GM23338 (cell line): ENCODE results near the gene PICK1. TPM values are rescaled to one million over a fixed set of nuclear protein-coding genes. Genes with fewer than 3 reads are reported as not detected.

Source experiments
- ATAC-seq: fragments of 200-7000 bp; cut with Tn5 transposase; 3 replicates; pipeline ENCODE4 v1.9.1; 2020
- DNase-seq: peaks from one replicate; pipeline ENCODE4 v3.0.0-alpha.2; 2015; ENCODE audit warnings: low spot score
- H2AFZ ChIP-seq: fragments of 200-600 bp; sonication (generic); 2 replicates; pipeline ENCODE4 v1.8.0; 2016; ENCODE audit warnings: antibody characterized with exemption, mild to moderate bottlenecking, moderate library complexity
- H3F3A ChIP-seq: fragments of 200-600 bp; sonication (generic); replicated peaks from 2 replicates; pipeline ENCODE4 v1.8.0; 2017; ENCODE audit warnings: antibody characterized with exemption, mixed run types, low read depth
- H3K27ac ChIP-seq: fragments of 200-600 bp; sonication (generic); 2 replicates; pipeline ENCODE4 v1.6.1; 2016; ENCODE audit warnings: low read depth
- H3K27me3 ChIP-seq: fragments of 200-600 bp; sonication (generic); 2 replicates; pipeline ENCODE4 v1.8.0; 2016; ENCODE audit warnings: mild to moderate bottlenecking, mixed run types, moderate library complexity; ENCODE audit not compliant: insufficient read depth
- H3K36me3 ChIP-seq: fragments of 200-600 bp; sonication (generic); 2 replicates; pipeline ENCODE4 v1.8.0; 2016; ENCODE audit warnings: mild to moderate bottlenecking; ENCODE audit not compliant: insufficient read depth
- H3K4me1 ChIP-seq: fragments of 200-600 bp; sonication (generic); 2 replicates; pipeline ENCODE4 v1.8.0; 2016; ENCODE audit warnings: mild to moderate bottlenecking, moderate library complexity; ENCODE audit not compliant: insufficient read depth
- H3K4me2 ChIP-seq: fragments of 200-600 bp; sonication (generic); 2 replicates; pipeline ENCODE4 v1.7.1; 2017; ENCODE audit warnings: mixed run types
- H3K4me3 ChIP-seq: fragments of 200-600 bp; sonication (generic); 2 replicates; pipeline ENCODE4 v1.6.1; 2016; ENCODE audit warnings: mixed run types
- H3K79me2 ChIP-seq: fragments of 200-600 bp; sonication (generic); replicated peaks from 2 replicates; pipeline ENCODE4 v1.8.0; 2017; ENCODE audit warnings: mild to moderate bottlenecking; ENCODE audit not compliant: insufficient read depth
- H3K9me2 ChIP-seq: fragments of 200-600 bp; sonication (generic); 2 replicates; pipeline ENCODE4 v1.8.0; 2017; ENCODE audit not compliant: insufficient read depth
- H4K20me1 ChIP-seq: fragments of 200-600 bp; sonication (generic); replicated peaks from 2 replicates; pipeline ENCODE4 v1.8.0; 2017; ENCODE audit warnings: mild to moderate bottlenecking; ENCODE audit not compliant: insufficient read depth
- H3K27ac Mint-ChIP-seq: 2 replicates; pipeline ENCODE4 v1.8.0; 2020; ENCODE audit warnings: inconsistent platforms, mild to moderate bottlenecking, moderate library complexity, mixed read lengths
- H3K27me3 Mint-ChIP-seq: 3 replicates; pipeline ENCODE4 v1.8.0; 2022; ENCODE audit warnings: low read depth, mild to moderate bottlenecking, moderate library complexity, mixed read lengths, inconsistent platforms; ENCODE audit not compliant: insufficient read depth, poor library complexity
- H3K36me3 Mint-ChIP-seq: 3 replicates; pipeline ENCODE4 v1.8.0; 2021; ENCODE audit warnings: low read depth, mild to moderate bottlenecking, inconsistent platforms, moderate library complexity, mixed read lengths
- H3K4me1 Mint-ChIP-seq: 3 replicates; pipeline ENCODE4 v1.8.0; 2020; ENCODE audit warnings: mild to moderate bottlenecking, inconsistent platforms, mixed read lengths
- H3K4me3 Mint-ChIP-seq: 3 replicates; pipeline ENCODE4 v1.8.0; 2021; ENCODE audit warnings: moderate library complexity, mild to moderate bottlenecking, inconsistent platforms, mixed read lengths
- H3K9me3 Mint-ChIP-seq: 3 replicates; pipeline ENCODE4 v1.8.0; 2020; ENCODE audit warnings: moderate library complexity, mild to moderate bottlenecking, inconsistent platforms, mixed read lengths
- CREB1 ChIP-seq: fragments of 250-450 bp; sonication (Bioruptor Pico); IDR thresholded peaks from 2 replicates; pipeline ENCODE4 v1.5.0; 2020; ENCODE audit warnings: low read depth, mild to moderate bottlenecking, moderate library complexity
- ETS1 ChIP-seq: IDR thresholded peaks from 2 replicates; pipeline ENCODE4 v1.6.1; 2016; ENCODE audit warnings: antibody characterized with exemption
- NANOG ChIP-seq: IDR thresholded peaks from 2 replicates; pipeline ENCODE4 v1.6.1; 2016; ENCODE audit warnings: antibody characterized with exemption, borderline replicate concordance
- polyA plus RNA-seq: library from polyadenylated mRNA; unstranded; fragments of >200 nt; fragmentation: Nextera tagmentation; extraction: Ambion mirVana; gene quantifications from 2 replicates; pipeline ENCODE4 v1.2.1, GENCODE V29; 2016
- total RNA-seq: library from RNA; depleted of rRNA; stranded (reverse); fragments of >200 nt; shearing (Covaris generic); gene quantifications from 2 replicates; pipeline ENCODE4 v1.2.3, GENCODE V29; 2014
- TF ChIP-seq, protein P1 (sequence below): fragments of 250-450 bp; sonication (Bioruptor Pico); IDR thresholded peaks from 2 replicates; pipeline ENCODE4 v1.5.0; 2020; ENCODE audit warnings: mild to moderate bottlenecking, moderate library complexity

Gene PICK1
- total and polyA plus RNA-seq, 2 experiments from 2014 or later = 15.9 to 28.3 TPM

- Histone ChIP-seq H3K27me3 (no peaks in the 10 kb centered on the region), H3K9me2 (no peaks in the 10 kb centered on the region), H3K27ac (no peak overlapping the region), H3K4me3 (no peak overlapping the region), H3K36me3 (no peaks in the 10 kb centered on the region), H3K4me2 (no peak overlapping the region), H3K4me1 (peaks cover 8% of the 10 kb centered on the region; the same call in 1 of the 2 replicates), H3K79me2 (no peaks in the 10 kb centered on the region), H3F3A (peaks cover 7% of the 10 kb centered on the region), H4K20me1 (no peaks in the 10 kb centered on the region), H2AFZ (no peak overlapping the region)
- peaks cover 5% of the 10 kb centered on the region; the same call in 2 of the 3 replicates for H3K9me3 Mint-ChIP-seq
- ATAC-seq = no peak
- TF ChIP-seq, protein P1, sequence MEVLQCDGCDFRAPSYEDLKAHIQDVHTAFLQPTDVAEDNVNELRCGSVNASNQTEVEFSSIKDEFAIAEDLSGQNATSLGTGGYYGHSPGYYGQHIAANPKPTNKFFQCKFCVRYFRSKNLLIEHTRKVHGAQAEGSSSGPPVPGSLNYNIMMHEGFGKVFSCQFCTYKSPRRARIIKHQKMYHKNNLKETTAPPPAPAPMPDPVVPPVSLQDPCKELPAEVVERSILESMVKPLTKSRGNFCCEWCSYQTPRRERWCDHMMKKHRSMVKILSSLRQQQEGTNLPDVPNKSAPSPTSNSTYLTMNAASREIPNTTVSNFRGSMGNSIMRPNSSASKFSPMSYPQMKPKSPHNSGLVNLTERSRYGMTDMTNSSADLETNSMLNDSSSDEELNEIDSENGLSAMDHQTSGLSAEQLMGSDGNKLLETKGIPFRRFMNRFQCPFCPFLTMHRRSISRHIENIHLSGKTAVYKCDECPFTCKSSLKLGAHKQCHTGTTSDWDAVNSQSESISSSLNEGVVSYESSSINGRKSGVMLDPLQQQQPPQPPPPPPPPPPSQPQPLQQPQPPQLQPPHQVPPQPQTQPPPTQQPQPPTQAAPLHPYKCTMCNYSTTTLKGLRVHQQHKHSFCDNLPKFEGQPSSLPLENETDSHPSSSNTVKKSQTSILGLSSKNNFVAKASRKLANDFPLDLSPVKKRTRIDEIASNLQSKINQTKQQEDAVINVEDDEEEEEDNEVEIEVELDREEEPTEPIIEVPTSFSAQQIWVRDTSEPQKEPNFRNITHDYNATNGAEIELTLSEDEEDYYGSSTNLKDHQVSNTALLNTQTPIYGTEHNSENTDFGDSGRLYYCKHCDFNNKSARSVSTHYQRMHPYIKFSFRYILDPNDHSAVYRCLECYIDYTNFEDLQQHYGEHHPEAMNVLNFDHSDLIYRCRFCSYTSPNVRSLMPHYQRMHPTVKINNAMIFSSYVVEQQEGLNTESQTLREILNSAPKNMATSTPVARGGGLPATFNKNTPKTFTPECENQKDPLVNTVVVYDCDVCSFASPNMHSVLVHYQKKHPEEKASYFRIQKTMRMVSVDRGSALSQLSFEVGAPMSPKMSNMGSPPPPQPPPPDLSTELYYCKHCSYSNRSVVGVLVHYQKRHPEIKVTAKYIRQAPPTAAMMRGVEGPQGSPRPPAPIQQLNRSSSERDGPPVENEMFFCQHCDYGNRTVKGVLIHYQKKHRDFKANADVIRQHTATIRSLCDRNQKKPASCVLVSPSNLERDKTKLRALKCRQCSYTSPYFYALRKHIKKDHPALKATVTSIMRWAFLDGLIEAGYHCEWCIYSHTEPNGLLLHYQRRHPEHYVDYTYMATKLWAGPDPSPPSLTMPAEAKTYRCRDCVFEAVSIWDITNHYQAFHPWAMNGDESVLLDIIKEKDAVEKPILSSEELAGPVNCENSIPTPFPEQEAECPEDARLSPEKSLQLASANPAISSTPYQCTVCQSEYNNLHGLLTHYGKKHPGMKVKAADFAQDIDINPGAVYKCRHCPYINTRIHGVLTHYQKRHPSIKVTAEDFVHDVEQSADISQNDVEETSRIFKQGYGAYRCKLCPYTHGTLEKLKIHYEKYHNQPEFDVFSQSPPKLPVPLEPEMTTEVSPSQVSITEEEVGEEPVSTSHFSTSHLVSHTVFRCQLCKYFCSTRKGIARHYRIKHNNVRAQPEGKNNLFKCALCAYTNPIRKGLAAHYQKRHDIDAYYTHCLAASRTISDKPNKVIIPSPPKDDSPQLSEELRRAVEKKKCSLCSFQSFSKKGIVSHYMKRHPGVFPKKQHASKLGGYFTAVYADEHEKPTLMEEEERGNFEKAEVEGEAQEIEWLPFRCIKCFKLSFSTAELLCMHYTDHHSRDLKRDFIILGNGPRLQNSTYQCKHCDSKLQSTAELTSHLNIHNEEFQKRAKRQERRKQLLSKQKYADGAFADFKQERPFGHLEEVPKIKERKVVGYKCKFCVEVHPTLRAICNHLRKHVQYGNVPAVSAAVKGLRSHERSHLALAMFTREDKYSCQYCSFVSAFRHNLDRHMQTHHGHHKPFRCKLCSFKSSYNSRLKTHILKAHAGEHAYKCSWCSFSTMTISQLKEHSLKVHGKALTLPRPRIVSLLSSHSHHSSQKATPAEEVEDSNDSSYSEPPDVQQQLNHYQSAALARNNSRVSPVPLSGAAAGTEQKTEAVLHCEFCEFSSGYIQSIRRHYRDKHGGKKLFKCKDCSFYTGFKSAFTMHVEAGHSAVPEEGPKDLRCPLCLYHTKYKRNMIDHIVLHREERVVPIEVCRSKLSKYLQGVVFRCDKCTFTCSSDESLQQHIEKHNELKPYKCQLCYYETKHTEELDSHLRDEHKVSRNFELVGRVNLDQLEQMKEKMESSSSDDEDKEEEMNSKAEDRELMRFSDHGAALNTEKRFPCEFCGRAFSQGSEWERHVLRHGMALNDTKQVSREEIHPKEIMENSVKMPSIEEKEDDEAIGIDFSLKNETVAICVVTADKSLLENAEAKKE (CRISPR knock-in tag) = no peak
- no peak for TF ChIP-seq ETS1
- no peak for TF ChIP-seq NANOG
- no peak for TF ChIP-seq CREB1 (CRISPR knock-in tag)
- H3K4me3 Mint-ChIP-seq = no peak overlapping the region
- H3K27ac Mint-ChIP-seq = no peak overlapping the region
- peaks cover 3% of the 10 kb centered on the region; the same call in 1 of the 3 replicates for H3K36me3 Mint-ChIP-seq
- peaks cover 29% of the 10 kb centered on the region for H3K27me3 Mint-ChIP-seq
- DNase-seq = no peak
- H3K4me1 Mint-ChIP-seq = peaks cover 6% of the 10 kb centered on the region; the same call in 2 of the 3 replicates
These were observed 50.7 kb downstream of the PICK1 start for GRCh38 chr22:38107692-38108515.
